H1 (cell line): ENCODE results near the gene CEP78. TPM values are rescaled to one million over a fixed set of nuclear protein-coding genes. Genes with fewer than 3 reads are reported as not detected.

Experiments
- BCL11A ChIP-seq, 2 experiments: IDR thresholded peaks; one replicate each; pipeline ENCODE4 v1.6.1; 2011; ENCODE audit warnings: low read depth in 2 of 2, low read length in 2 of 2, mild to moderate bottlenecking in 2 of 2
- MAFK ChIP-seq: IDR thresholded peaks from 2 replicates; pipeline ENCODE4 v1.6.1; 2012; ENCODE audit warnings: low read depth, mild to moderate bottlenecking, improper control_type of control experiment, low read length
- NRF1 ChIP-seq: IDR thresholded peaks from 2 replicates; pipeline ENCODE4 v1.6.1; 2011; ENCODE audit warnings: mild to moderate bottlenecking, low read depth, low read length, improper control_type of control experiment
- polyA plus RNA-seq, 7 experiments: library from polyadenylated mRNA; depleted of rRNA in 3 of 7; stranded (reverse) in 5 of 7; unstranded in 2 of 7; fragments of >200 nt in 5 of 7; fragments of 200-250 nt in 2 of 7; gene quantifications; 1 replicate in 5 of 7; 2 replicates in 1 of 7; 4 replicates in 1 of 7; pipeline versions ENCODE4 v1.2.1 to v1.2.3, GENCODE V29; 2011 to 2013; ENCODE audit warnings: missing spikeins in 2 of 7, mixed read lengths in 2 of 7
- total RNA-seq: library from RNA; stranded (reverse); fragmentation: NEBNext Ultra II Directional; extraction: Animal tissue kit (Norgen Biotek cat#: 25700); gene quantifications from 2 replicates; pipeline ENCODE4 v1.2.1, GENCODE V29; 2021
- TF ChIP-seq, protein P1 (sequence below): fragments of 300-600 bp; sonication (generic); IDR thresholded peaks from 2 replicates; pipeline ENCODE4 v1.7.1; 2012; ENCODE audit warnings: low read length, moderate library complexity, mild to moderate bottlenecking, inconsistent platforms; ENCODE audit not compliant: insufficient replicate concordance

Gene CEP78
- total and polyA plus RNA-seq, 2 of the 8 experiments (the other 6 are each of a cell fraction or from before 2014, with no cell fraction given), result 10.3 to 40.9 TPM

DNA sequence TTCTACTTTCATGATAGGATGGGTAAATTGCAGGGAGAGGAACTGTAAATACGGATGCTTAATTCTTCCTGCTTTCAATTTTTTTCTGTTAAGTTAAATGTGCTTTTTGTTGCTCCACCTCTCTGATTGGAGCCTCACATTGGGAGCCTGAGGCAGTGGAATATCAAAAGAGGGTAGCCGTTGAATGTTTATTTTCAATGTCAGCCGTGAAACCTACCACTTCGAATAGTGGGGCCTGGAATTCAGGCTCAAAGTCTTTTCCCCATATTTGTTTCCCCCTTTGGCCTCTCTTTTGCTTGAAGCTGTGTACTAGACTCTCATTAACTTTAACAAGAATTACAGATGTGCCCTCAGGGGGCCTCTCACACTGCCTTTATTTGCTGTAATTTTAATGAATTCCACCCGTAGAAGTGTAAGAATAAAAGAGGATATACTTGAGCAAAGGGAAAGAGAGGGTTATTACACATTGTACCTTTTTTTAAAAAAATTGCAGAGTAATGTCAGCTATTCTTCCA lies 90.0 kb downstream of the CEP78 start (continued):
- TF ChIP-seq, protein P1, sequence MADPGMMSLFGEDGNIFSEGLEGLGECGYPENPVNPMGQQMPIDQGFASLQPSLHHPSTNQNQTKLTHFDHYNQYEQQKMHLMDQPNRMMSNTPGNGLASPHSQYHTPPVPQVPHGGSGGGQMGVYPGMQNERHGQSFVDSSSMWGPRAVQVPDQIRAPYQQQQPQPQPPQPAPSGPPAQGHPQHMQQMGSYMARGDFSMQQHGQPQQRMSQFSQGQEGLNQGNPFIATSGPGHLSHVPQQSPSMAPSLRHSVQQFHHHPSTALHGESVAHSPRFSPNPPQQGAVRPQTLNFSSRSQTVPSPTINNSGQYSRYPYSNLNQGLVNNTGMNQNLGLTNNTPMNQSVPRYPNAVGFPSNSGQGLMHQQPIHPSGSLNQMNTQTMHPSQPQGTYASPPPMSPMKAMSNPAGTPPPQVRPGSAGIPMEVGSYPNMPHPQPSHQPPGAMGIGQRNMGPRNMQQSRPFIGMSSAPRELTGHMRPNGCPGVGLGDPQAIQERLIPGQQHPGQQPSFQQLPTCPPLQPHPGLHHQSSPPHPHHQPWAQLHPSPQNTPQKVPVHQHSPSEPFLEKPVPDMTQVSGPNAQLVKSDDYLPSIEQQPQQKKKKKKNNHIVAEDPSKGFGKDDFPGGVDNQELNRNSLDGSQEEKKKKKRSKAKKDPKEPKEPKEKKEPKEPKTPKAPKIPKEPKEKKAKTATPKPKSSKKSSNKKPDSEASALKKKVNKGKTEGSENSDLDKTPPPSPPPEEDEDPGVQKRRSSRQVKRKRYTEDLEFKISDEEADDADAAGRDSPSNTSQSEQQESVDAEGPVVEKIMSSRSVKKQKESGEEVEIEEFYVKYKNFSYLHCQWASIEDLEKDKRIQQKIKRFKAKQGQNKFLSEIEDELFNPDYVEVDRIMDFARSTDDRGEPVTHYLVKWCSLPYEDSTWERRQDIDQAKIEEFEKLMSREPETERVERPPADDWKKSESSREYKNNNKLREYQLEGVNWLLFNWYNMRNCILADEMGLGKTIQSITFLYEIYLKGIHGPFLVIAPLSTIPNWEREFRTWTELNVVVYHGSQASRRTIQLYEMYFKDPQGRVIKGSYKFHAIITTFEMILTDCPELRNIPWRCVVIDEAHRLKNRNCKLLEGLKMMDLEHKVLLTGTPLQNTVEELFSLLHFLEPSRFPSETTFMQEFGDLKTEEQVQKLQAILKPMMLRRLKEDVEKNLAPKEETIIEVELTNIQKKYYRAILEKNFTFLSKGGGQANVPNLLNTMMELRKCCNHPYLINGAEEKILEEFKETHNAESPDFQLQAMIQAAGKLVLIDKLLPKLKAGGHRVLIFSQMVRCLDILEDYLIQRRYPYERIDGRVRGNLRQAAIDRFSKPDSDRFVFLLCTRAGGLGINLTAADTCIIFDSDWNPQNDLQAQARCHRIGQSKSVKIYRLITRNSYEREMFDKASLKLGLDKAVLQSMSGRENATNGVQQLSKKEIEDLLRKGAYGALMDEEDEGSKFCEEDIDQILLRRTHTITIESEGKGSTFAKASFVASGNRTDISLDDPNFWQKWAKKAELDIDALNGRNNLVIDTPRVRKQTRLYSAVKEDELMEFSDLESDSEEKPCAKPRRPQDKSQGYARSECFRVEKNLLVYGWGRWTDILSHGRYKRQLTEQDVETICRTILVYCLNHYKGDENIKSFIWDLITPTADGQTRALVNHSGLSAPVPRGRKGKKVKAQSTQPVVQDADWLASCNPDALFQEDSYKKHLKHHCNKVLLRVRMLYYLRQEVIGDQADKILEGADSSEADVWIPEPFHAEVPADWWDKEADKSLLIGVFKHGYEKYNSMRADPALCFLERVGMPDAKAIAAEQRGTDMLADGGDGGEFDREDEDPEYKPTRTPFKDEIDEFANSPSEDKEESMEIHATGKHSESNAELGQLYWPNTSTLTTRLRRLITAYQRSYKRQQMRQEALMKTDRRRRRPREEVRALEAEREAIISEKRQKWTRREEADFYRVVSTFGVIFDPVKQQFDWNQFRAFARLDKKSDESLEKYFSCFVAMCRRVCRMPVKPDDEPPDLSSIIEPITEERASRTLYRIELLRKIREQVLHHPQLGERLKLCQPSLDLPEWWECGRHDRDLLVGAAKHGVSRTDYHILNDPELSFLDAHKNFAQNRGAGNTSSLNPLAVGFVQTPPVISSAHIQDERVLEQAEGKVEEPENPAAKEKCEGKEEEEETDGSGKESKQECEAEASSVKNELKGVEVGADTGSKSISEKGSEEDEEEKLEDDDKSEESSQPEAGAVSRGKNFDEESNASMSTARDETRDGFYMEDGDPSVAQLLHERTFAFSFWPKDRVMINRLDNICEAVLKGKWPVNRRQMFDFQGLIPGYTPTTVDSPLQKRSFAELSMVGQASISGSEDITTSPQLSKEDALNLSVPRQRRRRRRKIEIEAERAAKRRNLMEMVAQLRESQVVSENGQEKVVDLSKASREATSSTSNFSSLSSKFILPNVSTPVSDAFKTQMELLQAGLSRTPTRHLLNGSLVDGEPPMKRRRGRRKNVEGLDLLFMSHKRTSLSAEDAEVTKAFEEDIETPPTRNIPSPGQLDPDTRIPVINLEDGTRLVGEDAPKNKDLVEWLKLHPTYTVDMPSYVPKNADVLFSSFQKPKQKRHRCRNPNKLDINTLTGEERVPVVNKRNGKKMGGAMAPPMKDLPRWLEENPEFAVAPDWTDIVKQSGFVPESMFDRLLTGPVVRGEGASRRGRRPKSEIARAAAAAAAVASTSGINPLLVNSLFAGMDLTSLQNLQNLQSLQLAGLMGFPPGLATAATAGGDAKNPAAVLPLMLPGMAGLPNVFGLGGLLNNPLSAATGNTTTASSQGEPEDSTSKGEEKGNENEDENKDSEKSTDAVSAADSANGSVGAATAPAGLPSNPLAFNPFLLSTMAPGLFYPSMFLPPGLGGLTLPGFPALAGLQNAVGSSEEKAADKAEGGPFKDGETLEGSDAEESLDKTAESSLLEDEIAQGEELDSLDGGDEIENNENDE, result no peak
- TF ChIP-seq NRF1 (no peak), MAFK (no peak), BCL11A (IDR thresholded peaks at IDR 0.05; ENCODE audit: low read depth in 2 of 2, low read length in 2 of 2) (no peak)
